H1 (cell line): Measurements from ENCODE around the gene DAW1. TPM values are rescaled to one million over a fixed set of nuclear protein-coding genes. Genes with fewer than 3 reads are reported as not detected.

Experiments used
- CTCF ChIA-PET: fragments of 300-600 bp; sonication (Branson Sonifier 250); formaldehyde crosslinking; loops from one replicate; lab custom pipeline; 2021; ENCODE audit not compliant: partially characterized antibody; lab: Charles Lee
- POLR2A ChIA-PET: fragments of 300-600 bp; sonication (Branson Sonifier 250); formaldehyde crosslinking; loops from one replicate; lab custom pipeline; 2021; ENCODE audit warnings: inconsistent platforms; ENCODE audit not compliant: partially characterized antibody; lab: Charles Lee
- DNase-seq, 2 experiments: peaks; one replicate each; pipeline versions ENCODE4 v3.0.0 to v3.0.0-alpha.2; 2010 to 2022; ENCODE audit warnings: low spot score in 2 of 2, low read depth in 1 of 2, mixed read lengths in 1 of 2
- FAIRE-seq: peaks from 2 replicates; lab custom pipeline; 2011; peaks lifted over from hg19 to GRCh38; lab: Jason Lieb, UNC
- H2AFZ ChIP-seq: 2 replicates; pipeline ENCODE4 v1.8.1; 2012; ENCODE audit warnings: low read length, inconsistent platforms
- H2AK5ac ChIP-seq: 2 replicates; pipeline ENCODE4 v1.6.1; 2013; ENCODE audit warnings: low read depth, low read length
- H2BK120ac ChIP-seq: replicated peaks from 2 replicates; pipeline ENCODE3; 2013; ENCODE audit warnings: low read depth, low read length, inconsistent platforms
- H2BK12ac ChIP-seq: 2 replicates; pipeline ENCODE4 v1.6.1; 2013; ENCODE audit warnings: low read depth, low read length
- H2BK15ac ChIP-seq: 2 replicates; pipeline ENCODE4 v1.6.1; 2013; ENCODE audit warnings: low read length
- H2BK20ac ChIP-seq: 2 replicates; pipeline ENCODE4 v1.6.1; 2013; ENCODE audit warnings: low read length
- H2BK5ac ChIP-seq: 2 replicates; pipeline ENCODE4 v1.6.1; 2013; ENCODE audit warnings: low read depth, low read length
- H3K14ac ChIP-seq: 2 replicates; pipeline ENCODE4 v1.6.1; 2013; ENCODE audit warnings: inconsistent platforms; ENCODE audit not compliant: insufficient read length
- H3K18ac ChIP-seq: 2 replicates; pipeline ENCODE4 v1.6.1; 2013; ENCODE audit warnings: low read length; ENCODE audit errors: extremely low read depth
- H3K23ac ChIP-seq: 2 replicates; pipeline ENCODE4 v1.6.1; 2013; ENCODE audit warnings: inconsistent platforms; ENCODE audit not compliant: insufficient read length
- H3K23me2 ChIP-seq: 2 replicates; pipeline ENCODE4 v1.6.1; 2013; ENCODE audit warnings: low read depth, low read length
- H3K27ac ChIP-seq: 2 replicates; pipeline ENCODE4 v1.6.1; 2011; ENCODE audit warnings: low read depth, low read length, inconsistent platforms
- H3K27me3 ChIP-seq, 4 experiments: replicated peaks in 1 of 4; 1 replicate in 1 of 4; 2 replicates in 3 of 4; pipeline versions ENCODE4 v1.6.1 to v1.8.1; 2011 to 2013; ENCODE audit warnings: low read length in 3 of 4, mild to moderate bottlenecking in 3 of 4, inconsistent platforms in 2 of 4, mixed read lengths in 2 of 4, moderate library complexity in 1 of 4; ENCODE audit not compliant: control insufficient read depth in 3 of 4, insufficient read depth in 3 of 4; ENCODE audit errors: extremely low read depth in 1 of 4
- H3K36me3 ChIP-seq, 4 experiments: 2 replicates each; pipeline versions ENCODE4 v1.6.1 to v1.8.1; 2011 to 2013; ENCODE audit warnings: mild to moderate bottlenecking in 4 of 4, low read length in 3 of 4, moderate library complexity in 2 of 4, control low read depth in 1 of 4, inconsistent platforms in 1 of 4; ENCODE audit not compliant: insufficient read depth in 4 of 4, control insufficient read depth in 2 of 4
- H3K4ac ChIP-seq: replicated peaks from 2 replicates; pipeline ENCODE3; 2013; ENCODE audit warnings: low read length, low read depth, mixed read lengths, inconsistent platforms; ENCODE audit not compliant: insufficient read length
- H3K4me1 ChIP-seq, 4 experiments: replicated peaks in 1 of 4; 1 replicate in 1 of 4; 2 replicates in 3 of 4; pipeline versions ENCODE4 v1.6.1 to v1.8.1; 2011 to 2013; ENCODE audit warnings: low read length in 3 of 4, inconsistent platforms in 2 of 4, mixed read lengths in 1 of 4; ENCODE audit not compliant: insufficient read depth in 4 of 4, control insufficient read depth in 3 of 4
- H3K4me2 ChIP-seq, 2 experiments: 2 replicates each; pipeline versions ENCODE4 v1.6.1 to v1.8.1; 2011 to 2013; ENCODE audit warnings: low read depth in 2 of 2, low read length in 2 of 2, control low read depth in 1 of 2, inconsistent platforms in 1 of 2, mild to moderate bottlenecking in 1 of 2; ENCODE audit not compliant: insufficient read depth in 1 of 2
- H3K4me3 ChIP-seq, 4 experiments: fragments of 200-600, 300-600 bp in 1 of 4; sonication (generic), shearing (Covaris generic), sonication (Bioruptor Twin) in 1 of 4; 2 replicates each; pipeline versions ENCODE4 v1.5.1 to v1.8.1; 2011 to 2016; ENCODE audit warnings: low read length in 4 of 4, low read depth in 3 of 4, control low read depth in 2 of 4, inconsistent platforms in 2 of 4, mild to moderate bottlenecking in 2 of 4, mixed read lengths in 1 of 4, moderate library complexity in 1 of 4; ENCODE audit not compliant: insufficient read depth in 2 of 4; ENCODE audit errors: extremely low read depth in 1 of 4
- H3K56ac ChIP-seq: replicated peaks from 2 replicates; pipeline ENCODE3; 2013; ENCODE audit warnings: low read depth, mild to moderate bottlenecking, mixed read lengths, low read length, inconsistent platforms; ENCODE audit not compliant: insufficient read length
- H3K79me1 ChIP-seq: 2 replicates; pipeline ENCODE4 v1.6.1; 2013; ENCODE audit warnings: low read depth, low read length, control low read depth
- H3K79me2 ChIP-seq, 2 experiments: 2 replicates each; pipeline versions ENCODE4 v1.6.1 to v1.8.1; 2012 to 2013; ENCODE audit warnings: low read length in 2 of 2, mild to moderate bottlenecking in 2 of 2, inconsistent platforms in 1 of 2; ENCODE audit not compliant: insufficient read depth in 2 of 2, control insufficient read depth in 1 of 2
- H3K9ac ChIP-seq, 4 experiments: replicated peaks in 1 of 4; 1 replicate in 1 of 4; 2 replicates in 3 of 4; pipeline versions ENCODE4 v1.6.1 to v1.8.1; 2011 to 2013; ENCODE audit warnings: low read depth in 3 of 4, low read length in 3 of 4, control low read depth in 2 of 4, mild to moderate bottlenecking in 2 of 4, moderate library complexity in 2 of 4, inconsistent platforms in 1 of 4; ENCODE audit errors: extremely low read depth in 1 of 4
- H3K9me3 ChIP-seq, 2 experiments: 2 replicates each; pipeline versions ENCODE4 v1.6.1 to v1.8.1; 2012 to 2013; ENCODE audit warnings: mild to moderate bottlenecking in 2 of 2, moderate library complexity in 2 of 2, control low read depth in 1 of 2, inconsistent platforms in 1 of 2, low read depth in 1 of 2, low read length in 1 of 2, mixed read lengths in 1 of 2; ENCODE audit not compliant: insufficient read depth in 2 of 2
- H4K20me1 ChIP-seq, 2 experiments: replicated peaks in 1 of 2; 2 replicates each; pipeline versions ENCODE3 to v1.8.1; 2011 to 2013; ENCODE audit warnings: inconsistent platforms in 2 of 2, low read length in 2 of 2, mild to moderate bottlenecking in 1 of 2; ENCODE audit not compliant: insufficient read depth in 2 of 2, control insufficient read depth in 1 of 2
- H4K5ac ChIP-seq: 2 replicates; pipeline ENCODE4 v1.6.1; 2013; ENCODE audit warnings: low read length, low read depth, mixed read lengths, inconsistent platforms; ENCODE audit not compliant: insufficient read length
- H4K8ac ChIP-seq: 2 replicates; pipeline ENCODE4 v1.8.0; 2013; ENCODE audit warnings: mild to moderate bottlenecking, moderate library complexity, low read length, inconsistent platforms; ENCODE audit not compliant: insufficient read depth; ENCODE audit errors: extremely low read depth
- H4K91ac ChIP-seq: replicated peaks from 2 replicates; pipeline ENCODE3; 2013; ENCODE audit warnings: low read length, mixed read lengths, inconsistent platforms; ENCODE audit not compliant: insufficient read length
- JUND ChIP-seq: IDR thresholded peaks from 2 replicates; pipeline ENCODE4 v1.6.1; 2011; ENCODE audit warnings: mild to moderate bottlenecking, improper control_type of control experiment, low read length
- SIRT6 ChIP-seq: IDR thresholded peaks from one replicate; pipeline ENCODE4 v1.7.1; 2012; ENCODE audit warnings: low read length, inconsistent platforms
- WGBS, 2 experiments: shearing (Covaris generic) in 1 of 2; methylation state at CpG; one replicate each; pipeline versions ENCODE4 v1.1.6 to v1.1.7; 2013 to 2015; ENCODE audit warnings: low lambda C conversion rate in 2 of 2, mixed read lengths in 2 of 2, inconsistent platforms in 1 of 2, low coverage in 1 of 2, missing lambda C conversion rate in 1 of 2; ENCODE audit not compliant: insufficient replicate concordance in 2 of 2, insufficient coverage in 1 of 2, insufficient read length in 1 of 2; ENCODE audit errors: extremely low coverage in 1 of 2, missing lambda C conversion rate in 1 of 2; 5-methylcytosine and 5-hydroxymethylcytosine counted together
- polyA plus RNA-seq, 7 experiments: library from polyadenylated mRNA; depleted of rRNA in 3 of 7; stranded (reverse) in 5 of 7; unstranded in 2 of 7; fragments of >200 nt in 5 of 7; fragments of 200-250 nt in 2 of 7; gene quantifications; 1 replicate in 5 of 7; 2 replicates in 1 of 7; 4 replicates in 1 of 7; pipeline versions ENCODE4 v1.2.1 to v1.2.3, GENCODE V29; 2011 to 2013; ENCODE audit warnings: missing spikeins in 2 of 7, mixed read lengths in 2 of 7
- total RNA-seq: library from RNA; stranded (reverse); fragmentation: NEBNext Ultra II Directional; extraction: Animal tissue kit (Norgen Biotek cat#: 25700); gene quantifications from 2 replicates; pipeline ENCODE4 v1.2.1, GENCODE V29; 2021
- TF ChIP-seq, protein P1 (sequence below): IDR thresholded peaks from 2 replicates; pipeline ENCODE4 v1.6.1; 2011; ENCODE audit warnings: low read depth, mild to moderate bottlenecking, low read length; ENCODE audit not compliant: insufficient read depth

The DAW1 gene
- total and polyA plus RNA-seq, 2 of the 8 experiments (the other 6 are each of a cell fraction or from before 2014, with no cell fraction given), result 0.44 to 1.4 TPM

DNA sequence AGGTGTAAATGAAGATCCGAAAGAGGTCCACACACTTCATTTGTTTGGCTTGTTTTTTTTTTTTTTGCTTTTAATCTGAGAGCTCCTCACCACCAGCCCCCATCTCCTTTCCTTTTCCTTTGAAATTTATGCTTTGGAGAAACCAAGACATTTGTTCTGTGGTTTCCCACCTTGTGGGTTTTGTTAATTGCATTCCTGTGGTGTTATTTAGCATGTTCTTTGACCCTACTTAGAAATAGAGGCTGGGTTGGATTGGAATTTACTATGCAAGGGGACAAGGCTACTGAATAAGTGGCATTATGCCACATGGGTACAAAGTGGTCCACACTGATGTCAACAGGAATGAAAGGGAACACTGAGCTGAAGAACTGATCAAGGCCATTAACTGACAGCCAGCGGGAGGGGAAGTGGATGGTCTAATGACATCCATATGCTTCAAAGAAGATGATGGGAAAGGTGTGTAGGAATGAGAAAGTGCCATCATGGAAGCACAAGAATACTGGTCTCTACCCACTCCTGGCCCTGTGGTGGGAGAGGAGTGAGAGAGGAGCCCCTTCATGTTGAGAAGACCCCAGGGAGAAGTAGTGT is 48.9 kb upstream of the DAW1 start:
- FAIRE-seq, result no peak
- CTCF ChIA-PET, result interaction anchor here (1.1 to 1.5 kb wide), 3 partner anchors 8 to 68 kb away, joined by 4 read pairs; partner anchors contain the start of gene CCL20

More for the DNA sequence above, 48.9 kb upstream of the DAW1 start:
- H3K4me1 ChIP-seq, result peaks cover 0 to 4% (median 0%) of the 10 kb centered on the region in 4 experiments; a peak in 4 of 7 replicates
- H3K18ac ChIP-seq, result no peak overlapping the region
- TF ChIP-seq JUND (no peak), SIRT6 (no peak)
- TF ChIP-seq, protein P1, sequence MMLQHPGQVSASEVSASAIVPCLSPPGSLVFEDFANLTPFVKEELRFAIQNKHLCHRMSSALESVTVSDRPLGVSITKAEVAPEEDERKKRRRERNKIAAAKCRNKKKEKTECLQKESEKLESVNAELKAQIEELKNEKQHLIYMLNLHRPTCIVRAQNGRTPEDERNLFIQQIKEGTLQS, result no peak
- H3K9me3 ChIP-seq, result no peaks in the 10 kb centered on the region
- no peak overlapping the region for H3K4ac ChIP-seq
- H2AFZ ChIP-seq, result no peak overlapping the region
- no peaks in the 10 kb centered on the region for H3K23me2 ChIP-seq
- H2BK20ac ChIP-seq, result no peak overlapping the region
- POLR2A ChIA-PET, result interaction anchor here (0.6 kb wide), 1 partner anchor 206 kb away, joined by 3 read pairs; no protein-coding TSS in a partner anchor
- H2AK5ac ChIP-seq, result no peak overlapping the region
- H3K14ac ChIP-seq, result no peak overlapping the region
- no peak overlapping the region for H3K23ac ChIP-seq
- H2BK5ac ChIP-seq, result no peak overlapping the region
- H3K27ac ChIP-seq, result no peak overlapping the region
- H3K79me1 ChIP-seq, result no peaks in the 10 kb centered on the region
- H3K9ac ChIP-seq, result no peak overlapping the region
- H3K4me3 ChIP-seq, result no peak overlapping the region
- no peak overlapping the region for H2BK120ac ChIP-seq
- 96% methylated on average over 2 of the region's 2 CpGs; no CpG with 5 or more reads in 1 of the 2 experiments for WGBS, 2 experiments
- no peaks in the 10 kb centered on the region for H3K79me2 ChIP-seq
- no peak overlapping the region for H3K4me2 ChIP-seq
- no peak overlapping the region for H4K5ac ChIP-seq
- no peak overlapping the region for H4K91ac ChIP-seq
- no peak overlapping the region for H2BK15ac ChIP-seq
- no peaks in the 10 kb centered on the region; a peak in 1 of 7 replicates for H3K27me3 ChIP-seq
- no peak for DNase-seq
- H3K56ac ChIP-seq, result no peak overlapping the region
- H4K8ac ChIP-seq, result no peak overlapping the region
- no peaks in the 10 kb centered on the region for H3K36me3 ChIP-seq
- no peak overlapping the region for H2BK12ac ChIP-seq
- peaks cover 0 to 2% of the 10 kb centered on the region in 2 experiments for H4K20me1 ChIP-seq
